ENCODE data around the gene PXT1. TPM values are rescaled to one million over a fixed set of nuclear protein-coding genes. Genes with fewer than 3 reads are reported as not detected.

The PXT1 gene
- polyA plus RNA-seq, 1 experiment, result not detected

DNA sequence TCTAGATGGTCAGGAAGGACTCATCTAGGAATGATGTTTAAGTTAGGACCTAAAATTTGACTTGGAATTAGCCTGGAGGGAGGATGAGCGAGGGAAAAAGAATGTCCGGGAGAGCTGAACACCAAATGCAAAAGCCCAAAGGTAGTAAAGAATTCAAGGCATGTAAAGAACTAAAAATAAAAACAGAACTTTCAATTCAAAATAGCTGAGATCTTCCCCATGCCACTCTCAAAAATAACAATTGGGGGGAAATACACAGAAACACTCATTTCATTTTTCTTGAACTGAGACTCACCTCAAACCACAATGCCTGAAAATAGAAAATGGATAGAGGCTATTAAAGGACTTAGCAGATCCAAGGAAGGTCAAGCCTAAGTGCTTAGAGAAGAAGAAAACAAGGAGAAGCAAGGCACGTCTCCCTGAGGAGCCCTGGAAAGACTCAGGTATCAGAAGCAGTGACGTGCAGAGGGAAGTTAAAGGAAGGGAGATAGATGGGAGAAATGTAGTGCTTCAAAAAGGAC lies 10.4 kb downstream of the PXT1 start:
- CTCF ChIA-PET, result interaction anchor here (0.9 kb wide), 1 partner anchor 9 kb away, joined by 4 read pairs; no protein-coding TSS in a partner anchor
- H3K36me3 ChIP-seq (ENCODE audit: control insufficient read depth, insufficient read depth, low read length), result no peaks in the 10 kb centered on the region
- no peaks in the 10 kb centered on the region for H3K27me3 ChIP-seq (ENCODE audit: control insufficient read depth, insufficient read depth, low read length)
- TF ChIP-seq CTCF (IDR thresholded peaks at IDR 0.05; ENCODE audit: insufficient read depth, low read depth, low read length), result no peak
- POLR2A ChIA-PET, result interaction anchor here (0.6 kb wide), 2 partner anchors 96 to 739 kb away, joined by 3 to 6 read pairs; no protein-coding TSS in a partner anchor
- no peak overlapping the region for H3K4me3 ChIP-seq (ENCODE audit: low read depth, low read length)
- DNase-seq (ENCODE audit: low read depth), result peak; percentile 60

DNA sequence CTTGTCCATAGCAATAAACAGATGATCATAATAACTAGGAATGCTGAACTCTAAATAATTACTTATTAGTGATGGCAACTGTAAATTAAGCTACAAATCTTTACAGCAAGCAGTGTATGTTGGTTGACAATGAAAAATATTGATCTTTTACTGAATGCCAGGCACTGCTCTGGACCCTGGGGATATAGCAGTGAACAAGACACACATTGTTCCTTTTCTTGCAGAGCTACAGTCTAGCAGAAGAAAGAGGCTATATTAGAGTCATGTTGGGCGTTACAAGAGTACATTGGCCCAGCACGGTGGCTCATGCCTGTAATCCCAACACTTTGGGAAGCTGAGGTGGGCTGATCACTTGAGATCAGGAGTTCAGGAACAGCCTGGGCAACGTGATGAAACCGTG lies 11.5 kb downstream of the PXT1 start:
- CTCF ChIA-PET, result interaction anchor here (0.6 to 1.0 kb wide), 3 partner anchors 9 to 247 kb away, joined by 3 read pairs; partner anchors contain the start of gene CDKN1A
- no peaks in the 10 kb centered on the region for H3K36me3 ChIP-seq (ENCODE audit: control insufficient read depth, insufficient read depth, low read length)
- POLR2A ChIA-PET, result no interaction called here
- no peak overlapping the region for H3K4me3 ChIP-seq (ENCODE audit: low read depth, low read length)
- no peaks in the 10 kb centered on the region for H3K27me3 ChIP-seq (ENCODE audit: control insufficient read depth, insufficient read depth, low read length)
- no peak for DNase-seq (ENCODE audit: low read depth)
- no peak for TF ChIP-seq CTCF (IDR thresholded peaks at IDR 0.05; ENCODE audit: insufficient read depth, low read depth, low read length)

DNA sequence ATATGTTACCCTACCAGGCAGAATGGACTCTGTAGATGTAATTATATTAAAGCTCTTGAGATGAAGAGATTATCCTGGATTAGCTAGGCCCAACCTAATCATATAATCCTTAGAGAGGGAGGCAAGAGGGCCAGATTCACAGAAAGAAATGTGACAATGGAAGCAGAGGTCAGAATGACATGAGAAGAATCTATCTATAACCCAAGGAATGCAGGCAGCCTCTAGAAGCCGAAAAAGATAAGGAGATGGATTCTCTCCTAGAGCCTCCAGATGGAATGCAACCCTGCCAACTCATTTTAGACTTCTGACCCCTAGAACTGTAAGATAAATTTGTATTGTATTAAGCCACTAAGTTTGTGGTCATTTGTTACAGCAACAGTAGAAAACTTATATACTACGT lies 12.3 kb downstream of the PXT1 start:
- no peak for DNase-seq (ENCODE audit: low read depth)
- no peak for TF ChIP-seq CTCF (IDR thresholded peaks at IDR 0.05; ENCODE audit: insufficient read depth, low read depth, low read length)
- Histone ChIP-seq H3K27me3 (ENCODE audit: control insufficient read depth, insufficient read depth, low read length) (no peaks in the 10 kb centered on the region), H3K36me3 (ENCODE audit: control insufficient read depth, insufficient read depth, low read length) (no peaks in the 10 kb centered on the region), H3K4me3 (ENCODE audit: low read depth, low read length) (no peak overlapping the region)
- CTCF ChIA-PET, result interaction anchor here (0.7 to 1.0 kb wide), 4 partner anchors 13 to 220 kb away, joined by 3 to 4 read pairs (median 3); partner anchors contain the start of genes KCTD20 and PXT1
- POLR2A ChIA-PET, result interaction anchor here (0.5 to 0.6 kb wide), 2 partner anchors 49 to 170 kb away, joined by 5 to 11 read pairs; no protein-coding TSS in a partner anchor

- TF ChIP-seq CTCF (IDR thresholded peaks at IDR 0.05; ENCODE audit: insufficient read depth, low read depth, low read length), result no peak
- DNase-seq (ENCODE audit: low read depth), result no peak
- Histone ChIP-seq H3K36me3 (ENCODE audit: control insufficient read depth, insufficient read depth, low read length) (no peaks in the 10 kb centered on the region), H3K27me3 (ENCODE audit: control insufficient read depth, insufficient read depth, low read length) (no peaks in the 10 kb centered on the region), H3K4me3 (ENCODE audit: low read depth, low read length) (no peak overlapping the region)
- CTCF ChIA-PET, result no interaction called here
- POLR2A ChIA-PET, result no interaction called here
These were observed 13.7 kb downstream of the PXT1 start for GRCh38 chr6:36428911-36429310.

GRCh38 chr6:36426622-36427021 lies 16.0 kb downstream of the PXT1 start:
- CTCF ChIA-PET, result no interaction called here
- POLR2A ChIA-PET, result no interaction called here
- Histone ChIP-seq H3K4me3 (ENCODE audit: low read depth, low read length) (no peak overlapping the region), H3K27me3 (ENCODE audit: control insufficient read depth, insufficient read depth, low read length) (no peaks in the 10 kb centered on the region), H3K36me3 (ENCODE audit: control insufficient read depth, insufficient read depth, low read length) (no peaks in the 10 kb centered on the region)
- no peak for DNase-seq (ENCODE audit: low read depth)
- no peak for TF ChIP-seq CTCF (IDR thresholded peaks at IDR 0.05; ENCODE audit: insufficient read depth, low read depth, low read length)
